ENCODE data around the gene ALDH1A3. TPM values are rescaled to one million over a fixed set of nuclear protein-coding genes. Genes with fewer than 3 reads are reported as not detected.
A peak's percentile ranks its signal among the peaks of the same experiment; 100 is the strongest.

Gene ALDH1A3

DNA sequence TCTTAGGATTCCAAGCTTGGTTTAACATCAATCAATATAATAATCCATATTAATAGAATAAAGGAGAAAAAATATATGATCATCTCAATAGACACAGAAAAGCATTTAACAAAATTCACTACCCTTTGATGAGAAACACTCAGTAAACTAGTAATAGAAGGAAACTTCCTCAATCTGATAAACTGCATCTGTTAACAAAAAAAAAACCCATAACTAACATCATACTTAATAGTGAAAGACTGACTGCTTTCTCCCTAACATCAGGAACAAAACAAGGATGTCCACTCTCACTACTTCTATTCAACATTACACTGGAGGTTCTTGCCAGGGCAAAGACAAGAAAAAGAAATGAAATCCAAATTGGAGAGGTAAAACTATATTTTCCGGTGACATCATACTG lies 70.1 kb downstream of the ALDH1A3 start:
- Histone ChIP-seq H3K4me3 (ENCODE audit: low read length) (no peak overlapping the region), H3K9ac (ENCODE audit: low read depth, low read length) (no peak overlapping the region)

GRCh38 chr15:100951965-100952364 lies 72.3 kb downstream of the ALDH1A3 start:
- Histone ChIP-seq H3K36me3 (ENCODE audit: insufficient read depth, low read length) (no peaks in the 10 kb centered on the region), H3K27me3 (ENCODE audit: control insufficient read depth, insufficient read depth, low read length) (no peaks in the 10 kb centered on the region), H3K4me2 (ENCODE audit: low read length) (no peak overlapping the region), H3K4me1 (ENCODE audit: control insufficient read depth, insufficient read depth, low read length) (no peaks in the 10 kb centered on the region), H3K4me3 (ENCODE audit: low read length) (no peak overlapping the region), H3K9ac (ENCODE audit: low read depth, low read length) (no peak overlapping the region), H3K9me3 (replicated peaks; ENCODE audit: low read length) (no peaks in the 10 kb centered on the region)

More for the DNA sequence above, 70.1 kb downstream of the ALDH1A3 start:
- no peaks in the 10 kb centered on the region for H3K4me1 ChIP-seq (ENCODE audit: control insufficient read depth, insufficient read depth, low read length)
- H3K27me3 ChIP-seq (ENCODE audit: control insufficient read depth, insufficient read depth, low read length) = no peaks in the 10 kb centered on the region
- H3K36me3 ChIP-seq (ENCODE audit: insufficient read depth, low read length) = no peaks in the 10 kb centered on the region
- no peak overlapping the region for H3K4me2 ChIP-seq (ENCODE audit: low read length)
- H3K9me3 ChIP-seq (replicated peaks; ENCODE audit: low read length) = no peaks in the 10 kb centered on the region

- no peak overlapping the region for H3K9ac ChIP-seq (ENCODE audit: low read depth, low read length)
- H3K4me3 ChIP-seq (ENCODE audit: low read length) = no peak overlapping the region
Measured at GRCh38 chr15:100952566-100952965, 72.9 kb downstream of the ALDH1A3 start.

DNA sequence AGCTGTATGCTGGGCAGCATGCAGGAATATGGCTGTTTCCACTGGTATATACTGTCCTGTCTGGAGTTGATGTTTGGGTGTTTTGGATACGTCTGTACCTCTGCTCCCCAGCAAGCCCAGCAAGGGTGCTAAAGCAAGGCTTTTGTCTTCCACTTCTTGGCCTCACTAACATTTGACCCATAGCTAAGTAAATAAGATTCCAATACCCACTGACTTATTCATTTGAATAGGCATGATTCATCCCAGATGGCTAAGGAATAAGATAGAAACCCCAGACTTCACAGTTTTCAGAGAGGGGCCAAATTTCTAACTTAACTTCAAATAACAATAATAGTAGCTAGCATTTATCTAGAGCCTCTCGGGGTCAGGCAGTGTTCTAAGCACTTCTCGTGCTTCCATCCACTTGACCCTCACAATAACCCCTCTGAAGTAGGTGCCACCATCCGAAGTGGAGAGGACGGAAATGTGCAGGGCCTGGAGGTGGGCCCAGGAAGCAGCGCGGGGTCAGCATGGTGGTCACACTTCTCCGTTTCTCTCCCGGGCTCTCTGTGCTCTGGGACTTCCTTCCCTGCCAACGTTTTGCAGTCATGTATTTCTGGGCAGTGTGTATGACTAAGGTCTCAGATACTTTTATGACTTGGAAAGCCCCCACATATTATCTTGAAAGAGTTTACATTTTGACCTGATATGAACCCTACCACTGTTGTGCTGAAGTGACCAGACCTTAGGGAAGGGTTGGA lies 78.9 kb downstream of the ALDH1A3 start:
- Histone ChIP-seq H3K4me2 (ENCODE audit: low read length) (peak overlapping the region; percentile 77), H3K36me3 (ENCODE audit: insufficient read depth, low read length) (no peaks in the 10 kb centered on the region), H3K27me3 (ENCODE audit: control insufficient read depth, insufficient read depth, low read length) (no peaks in the 10 kb centered on the region), H3K9ac (ENCODE audit: low read depth, low read length) (peak overlapping the region; percentile 53), H3K4me1 (ENCODE audit: control insufficient read depth, insufficient read depth, low read length) (peaks cover 22% of the 10 kb centered on the region), H3K9me3 (replicated peaks; ENCODE audit: low read length) (no peaks in the 10 kb centered on the region), H3K4me3 (ENCODE audit: low read length) (peak overlapping the region; percentile 56)

More at GRCh38 chr15:100952566-100952965, 72.9 kb downstream of the ALDH1A3 start:
- H3K36me3 ChIP-seq (ENCODE audit: insufficient read depth, low read length) = no peaks in the 10 kb centered on the region
- no peaks in the 10 kb centered on the region for H3K4me1 ChIP-seq (ENCODE audit: control insufficient read depth, insufficient read depth, low read length)
- H3K4me2 ChIP-seq (ENCODE audit: low read length) = no peak overlapping the region
- H3K27me3 ChIP-seq (ENCODE audit: control insufficient read depth, insufficient read depth, low read length) = no peaks in the 10 kb centered on the region
- no peaks in the 10 kb centered on the region for H3K9me3 ChIP-seq (replicated peaks; ENCODE audit: low read length)

DNA sequence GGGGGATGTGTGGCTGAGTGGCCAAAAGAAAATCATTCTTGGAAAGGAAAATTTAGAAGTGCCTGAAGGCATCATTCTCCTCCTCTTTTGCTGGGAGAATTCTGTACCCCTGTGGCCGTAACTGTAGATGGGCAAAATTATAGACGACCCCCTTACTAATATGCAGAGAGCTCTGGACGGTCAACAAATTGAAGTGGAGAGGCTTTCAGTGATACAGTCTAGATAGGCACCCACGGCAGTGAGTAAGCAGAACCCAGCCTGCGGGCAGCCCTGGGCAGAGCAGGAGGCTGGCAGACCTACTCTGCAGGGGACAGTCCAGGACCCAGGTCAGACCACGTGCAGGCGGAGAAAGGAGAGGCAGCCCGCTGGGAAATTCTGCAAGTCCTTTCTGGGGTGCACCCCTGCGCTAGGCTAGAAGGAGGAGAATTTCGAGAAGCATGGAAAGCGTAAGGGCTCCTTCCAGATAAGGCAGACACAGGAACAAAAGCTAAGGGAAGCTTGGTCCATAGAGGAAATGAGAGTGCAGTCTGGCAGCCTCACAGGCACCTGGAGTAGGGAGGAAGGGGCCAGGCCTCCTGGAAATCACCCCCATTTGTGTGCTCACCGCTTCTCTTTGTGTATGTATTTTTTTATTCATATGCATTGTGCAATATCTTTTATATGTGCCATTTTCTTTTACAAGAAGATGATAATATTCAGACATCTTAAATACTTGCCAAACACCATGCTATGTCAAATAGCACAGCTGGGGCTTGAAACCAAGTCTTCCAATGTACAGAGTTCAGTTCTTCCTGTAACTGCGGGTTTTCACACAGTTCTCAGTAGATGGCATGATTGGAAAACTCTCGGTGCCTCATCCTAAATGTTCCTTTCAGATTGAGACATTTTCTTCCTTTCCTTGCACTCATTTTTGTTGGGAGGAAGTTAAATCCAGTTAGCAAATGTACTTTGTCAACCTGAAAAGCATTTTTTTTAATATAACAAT lies 79.7 kb downstream of the ALDH1A3 start:
- Histone ChIP-seq H3K9ac (ENCODE audit: low read depth, low read length) (no peak overlapping the region), H3K36me3 (ENCODE audit: insufficient read depth, low read length) (no peaks in the 10 kb centered on the region), H3K4me3 (ENCODE audit: low read length) (peak overlapping the region; percentile 0), H3K4me2 (ENCODE audit: low read length) (peak overlapping the region; percentile 77), H3K27me3 (ENCODE audit: control insufficient read depth, insufficient read depth, low read length) (no peaks in the 10 kb centered on the region), H3K9me3 (replicated peaks; ENCODE audit: low read length) (no peaks in the 10 kb centered on the region), H3K4me1 (ENCODE audit: control insufficient read depth, insufficient read depth, low read length) (peaks cover 22% of the 10 kb centered on the region)

Small RNA genes lying within 50 kb of the gene (small RNA-seq; reads per million reads assigned to genes)
- not detected for gene AC015712.3

All from skeletal muscle satellite cell (primary cell).